Esophagus squamous epithelium (tissue), 4 donors: ENCODE data around the gene MUSTN1.

Experiments used
- POLR2A ChIP-seq, 4 donors: fragments of 450-650 bp; IDR thresholded peaks; one replicate each; pipeline ENCODE4 v1.6.1; 2017; ENCODE audit warnings: antibody characterized with exemption in 4 of 4, mild to moderate bottlenecking in 4 of 4, moderate library complexity in 3 of 4
- TF ChIP-seq, protein P1 (sequence below), 6 experiments: fragments of 450-650 bp in 4 of 6; fragments of 200-600 bp in 2 of 6; sonication (generic) in 2 of 6; IDR thresholded peaks; one replicate each; pipeline ENCODE4 v1.5.1; 2016 to 2019; ENCODE audit warnings: antibody characterized with exemption in 6 of 6, mild to moderate bottlenecking in 4 of 6, moderate library complexity in 4 of 6

DNA sequence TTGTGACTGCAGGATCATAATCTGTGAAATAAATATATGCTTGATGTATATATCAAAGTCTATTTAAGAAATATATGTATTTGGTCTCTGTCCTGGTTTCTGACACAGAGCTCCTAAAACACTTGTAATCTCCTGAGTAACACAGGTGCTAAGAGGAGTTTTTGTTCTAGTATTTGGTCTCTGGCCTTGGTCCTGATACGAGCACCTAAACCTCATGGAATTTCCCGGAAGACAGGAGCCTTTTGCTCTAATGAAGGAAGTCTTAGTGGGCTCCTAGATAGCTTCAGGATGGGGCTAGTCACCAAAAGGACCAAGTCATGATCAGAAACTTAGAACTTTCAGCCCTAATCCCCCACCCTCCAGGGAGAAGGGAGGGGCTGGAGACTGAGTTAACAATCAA lies 19.2 kb upstream of the MUSTN1 start:
- TF ChIP-seq POLR2A (IDR thresholded peaks at IDR 0.05), result no peak
- TF ChIP-seq, protein P1, sequence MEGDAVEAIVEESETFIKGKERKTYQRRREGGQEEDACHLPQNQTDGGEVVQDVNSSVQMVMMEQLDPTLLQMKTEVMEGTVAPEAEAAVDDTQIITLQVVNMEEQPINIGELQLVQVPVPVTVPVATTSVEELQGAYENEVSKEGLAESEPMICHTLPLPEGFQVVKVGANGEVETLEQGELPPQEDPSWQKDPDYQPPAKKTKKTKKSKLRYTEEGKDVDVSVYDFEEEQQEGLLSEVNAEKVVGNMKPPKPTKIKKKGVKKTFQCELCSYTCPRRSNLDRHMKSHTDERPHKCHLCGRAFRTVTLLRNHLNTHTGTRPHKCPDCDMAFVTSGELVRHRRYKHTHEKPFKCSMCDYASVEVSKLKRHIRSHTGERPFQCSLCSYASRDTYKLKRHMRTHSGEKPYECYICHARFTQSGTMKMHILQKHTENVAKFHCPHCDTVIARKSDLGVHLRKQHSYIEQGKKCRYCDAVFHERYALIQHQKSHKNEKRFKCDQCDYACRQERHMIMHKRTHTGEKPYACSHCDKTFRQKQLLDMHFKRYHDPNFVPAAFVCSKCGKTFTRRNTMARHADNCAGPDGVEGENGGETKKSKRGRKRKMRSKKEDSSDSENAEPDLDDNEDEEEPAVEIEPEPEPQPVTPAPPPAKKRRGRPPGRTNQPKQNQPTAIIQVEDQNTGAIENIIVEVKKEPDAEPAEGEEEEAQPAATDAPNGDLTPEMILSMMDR (IDR thresholded peaks at IDR 0.05), result no peak
